Measurements from ENCODE around the gene FHIP2A.

GRCh38 chr10:114837690-114838089 lies 16.1 kb downstream of the FHIP2A start:
- TF ChIP-seq EZH2phosphoT487 (IDR thresholded peaks at IDR 0.05; ENCODE audit: unreplicated experiment) (no peak), CTCF (conservative IDR thresholded peaks at IDR 0.05; ENCODE audit: low read depth in 2 of 2) (no peak), POLR2AphosphoS5 (IDR thresholded peaks at IDR 0.05; ENCODE audit: low read depth) (no peak), ZNF114 (CRISPR knock-in tag; IDR thresholded peaks at IDR 0.05) (no peak), EZH2 (IDR thresholded peaks at IDR 0.05; ENCODE audit: low read depth, unreplicated experiment) (no peak), REST (IDR thresholded peaks at IDR 0.05; ENCODE audit: unreplicated experiment) (no peak), ETS1 (IDR thresholded peaks at IDR 0.05) (no peak), JUNB (IDR thresholded peaks at IDR 0.05; ENCODE audit: unreplicated experiment) (no peak), NANOG (IDR thresholded peaks at IDR 0.05; ENCODE audit: borderline replicate concordance) (no peak), CREB1 (CRISPR knock-in tag; IDR thresholded peaks at IDR 0.05; ENCODE audit: low read depth) (no peak), ZNF331 (CRISPR knock-in tag; IDR thresholded peaks at IDR 0.05; ENCODE audit: low read depth) (no peak), STAT1 (IDR thresholded peaks at IDR 0.05; ENCODE audit: unreplicated experiment) (no peak)
